IMR-90 (cell line): ENCODE data around the gene RPTOR. TPM values are rescaled to one million over a fixed set of nuclear protein-coding genes. Genes with fewer than 3 reads are reported as not detected.

Experiments
- ATAC-seq: fragments of 200-7000 bp; cut with Tn5 transposase; 2 replicates; pipeline ENCODE4 v1.9.1; 2020; ENCODE audit warnings: low read depth, mild to moderate bottlenecking, moderate library complexity
- BruUV-seq: library from RNA; stranded (reverse); fragments of 400-500 nt; replicated peaks from 2 replicates; lab custom pipeline; 2021; lab: Mats Ljungman, UMichigan
- CTCF ChIA-PET: fragments of 300-600 bp; formaldehyde crosslinking; extraction: SDS; loops from one replicate; lab custom pipeline; 2021; ENCODE audit warnings: antibody characterized with exemption; lab: Yijun Ruan, JAX
- POLR2A ChIA-PET: fragments of 300-600 bp; sonication (Branson Sonifier 250); formaldehyde crosslinking; loops from one replicate; lab custom pipeline; 2022; ENCODE audit warnings: antibody characterized with exemption; ENCODE audit not compliant: unreplicated experiment; lab: Charles Lee
- DNase-seq: peaks from one replicate; pipeline ENCODE4 v3.0.0; 2013
- H2AFZ ChIP-seq: replicated peaks from 2 replicates; pipeline ENCODE3; 2013; ENCODE audit warnings: low read length, mild to moderate bottlenecking; ENCODE audit not compliant: poor library complexity
- H2AK5ac ChIP-seq: 2 replicates; pipeline ENCODE4 v1.6.1; 2013; ENCODE audit warnings: low read depth, low read length, inconsistent platforms
- H2AK9ac ChIP-seq: replicated peaks from 2 replicates; pipeline ENCODE3; 2013; ENCODE audit warnings: mild to moderate bottlenecking, low read depth, low read length, moderate library complexity; ENCODE audit not compliant: poor library complexity
- H2BK120ac ChIP-seq: 2 replicates; pipeline ENCODE4 v1.6.1; 2013; ENCODE audit warnings: low read depth, low read length, inconsistent platforms
- H2BK15ac ChIP-seq: 3 replicates; pipeline ENCODE4 v1.6.1; 2013; ENCODE audit warnings: low read depth, low read length, inconsistent platforms
- H2BK20ac ChIP-seq: 2 replicates; pipeline ENCODE4 v1.6.1; 2013; ENCODE audit warnings: low read depth, mild to moderate bottlenecking, inconsistent platforms, low read length, moderate library complexity
- H2BK5ac ChIP-seq: 2 replicates; pipeline ENCODE4 v1.6.1; 2013; ENCODE audit warnings: mild to moderate bottlenecking, low read depth, low read length, inconsistent platforms; ENCODE audit not compliant: poor library complexity, severe bottlenecking
- H3K14ac ChIP-seq: replicated peaks from 2 replicates; pipeline ENCODE4 v1.6.1; 2013; ENCODE audit warnings: low read depth, low read length, inconsistent platforms
- H3K18ac ChIP-seq: 2 replicates; pipeline ENCODE4 v1.6.1; 2013; ENCODE audit warnings: low read depth, low read length, control low read depth
- H3K23ac ChIP-seq: 2 replicates; pipeline ENCODE4 v1.6.1; 2013; ENCODE audit warnings: low read depth, low read length, inconsistent platforms
- H3K27ac ChIP-seq: 2 replicates; pipeline ENCODE4 v1.5.1; 2013; ENCODE audit warnings: mild to moderate bottlenecking, control low read depth, low read length; ENCODE audit not compliant: insufficient read depth
- H3K27me3 ChIP-seq: 2 replicates; pipeline ENCODE4 v1.6.1; 2013; ENCODE audit warnings: low read length; ENCODE audit not compliant: control insufficient read depth, insufficient read depth
- H3K36me3 ChIP-seq: 2 replicates; pipeline ENCODE4 v1.6.1; 2013; ENCODE audit warnings: low read length, mixed read lengths; ENCODE audit not compliant: control insufficient read depth, insufficient read depth
- H3K4ac ChIP-seq: 2 replicates; pipeline ENCODE4 v1.6.1; 2013; ENCODE audit warnings: low read depth, low read length, inconsistent platforms
- H3K4me1 ChIP-seq: 2 replicates; pipeline ENCODE4 v1.6.1; 2013; ENCODE audit warnings: low read length, mixed read lengths; ENCODE audit not compliant: control insufficient read depth, insufficient read depth
- H3K4me2 ChIP-seq: 2 replicates; pipeline ENCODE4 v1.6.1; 2013; ENCODE audit warnings: low read depth, mild to moderate bottlenecking, control low read depth, low read length, moderate library complexity
- H3K4me3 ChIP-seq: 2 replicates; pipeline ENCODE4 v1.5.1; 2013; ENCODE audit warnings: low read depth, mild to moderate bottlenecking, control low read depth, low read length, moderate library complexity; ENCODE audit not compliant: insufficient read depth
- H3K56ac ChIP-seq: 2 replicates; pipeline ENCODE4 v1.6.1; 2013; ENCODE audit warnings: low read length, inconsistent platforms; ENCODE audit not compliant: insufficient read depth; ENCODE audit errors: extremely low read depth
- H3K79me1 ChIP-seq, 2 experiments: 2 replicates each; pipeline ENCODE4 v1.6.1; 2013; ENCODE audit warnings: low read length in 2 of 2, inconsistent platforms in 1 of 2, low read depth in 1 of 2
- H3K9ac ChIP-seq: 2 replicates; pipeline ENCODE4 v1.6.1; 2013; ENCODE audit warnings: low read depth, low read length, control low read depth
- H3K9me1 ChIP-seq: 2 replicates; pipeline ENCODE4 v1.6.1; 2013; ENCODE audit warnings: low read length, inconsistent platforms; ENCODE audit not compliant: insufficient read depth
- H3K9me3 ChIP-seq: 2 replicates; pipeline ENCODE4 v1.6.1; 2013; ENCODE audit warnings: low read length; ENCODE audit not compliant: control insufficient read depth, insufficient read depth
- H4K20me1 ChIP-seq: 2 replicates; pipeline ENCODE4 v1.6.1; 2013; ENCODE audit warnings: low read length, inconsistent platforms; ENCODE audit not compliant: insufficient read depth
- H4K5ac ChIP-seq: 2 replicates; pipeline ENCODE4 v1.6.1; 2013; ENCODE audit warnings: mild to moderate bottlenecking, low read depth, low read length, control low read depth
- H4K8ac ChIP-seq, 2 experiments: 2 replicates each; pipeline ENCODE4 v1.6.1; 2013; ENCODE audit warnings: low read depth in 2 of 2, low read length in 2 of 2, control low read depth in 1 of 2, inconsistent platforms in 1 of 2
- H4K91ac ChIP-seq: 2 replicates; pipeline ENCODE4 v1.6.1; 2013; ENCODE audit warnings: low read depth, low read length, inconsistent platforms; ENCODE audit not compliant: insufficient read depth
- CEBPB ChIP-seq: IDR thresholded peaks from 2 replicates; pipeline ENCODE4 v1.6.1; 2012; ENCODE audit warnings: low read depth, low read length, improper control_type of control experiment
- CHD1 ChIP-seq: IDR thresholded peaks from 2 replicates; pipeline ENCODE4 v1.6.1; 2012; ENCODE audit warnings: low read depth, low read length, improper control_type of control experiment
- FOS ChIP-seq: fragments of 150-350 bp; IDR thresholded peaks from 2 replicates; pipeline ENCODE4 v1.6.1; 2016; ENCODE audit warnings: low read depth, low read length
- MAFK ChIP-seq: IDR thresholded peaks from 2 replicates; pipeline ENCODE4 v1.6.1; 2012; ENCODE audit warnings: low read depth, low read length, improper control_type of control experiment
- MAZ ChIP-seq: IDR thresholded peaks from 2 replicates; pipeline ENCODE4 v1.6.1; 2012; ENCODE audit warnings: low read depth, mild to moderate bottlenecking, low read length, improper control_type of control experiment, moderate library complexity, borderline replicate concordance
- NFE2L2 ChIP-seq: fragments of 150-350 bp; IDR thresholded peaks from 2 replicates; pipeline ENCODE4 v1.6.1; 2016; ENCODE audit warnings: low read depth, mild to moderate bottlenecking, low read length
- POLR2A ChIP-seq: IDR thresholded peaks from 2 replicates; pipeline ENCODE4 v1.6.1; 2012; ENCODE audit warnings: mild to moderate bottlenecking, low read depth, low read length
- RAD21 ChIP-seq: IDR thresholded peaks from 2 replicates; pipeline ENCODE4 v1.6.1; 2012; ENCODE audit warnings: low read length, improper control_type of control experiment
- RCOR1 ChIP-seq: IDR thresholded peaks from 2 replicates; pipeline ENCODE4 v1.6.1; 2012; ENCODE audit warnings: mild to moderate bottlenecking, low read length, improper control_type of control experiment; ENCODE audit not compliant: insufficient replicate concordance
- SMC3 ChIP-seq: fragments of 150-350 bp; IDR thresholded peaks from 2 replicates; pipeline ENCODE4 v1.6.1; 2016; ENCODE audit warnings: low read depth, mild to moderate bottlenecking, antibody characterized with exemption, low read length, moderate library complexity
- WGBS, 2 experiments: methylation state at CpG; one replicate each; pipeline versions ENCODE4 v1.1.5 to v1.1.7; 2013; ENCODE audit warnings: missing lambda C conversion rate in 2 of 2; ENCODE audit not compliant: insufficient read length in 1 of 2; ENCODE audit errors: extremely low coverage in 2 of 2; 5-methylcytosine and 5-hydroxymethylcytosine counted together
- dilution Hi-C: fragments of 300-500 bp; cut with HindIII; formaldehyde crosslinking; loops from one replicate; pipeline ENCODE4 v1.14.3; 2018; ENCODE audit warnings: low sequenced_read_pairs; ENCODE audit not compliant: unreplicated experiment
- in situ Hi-C: fragments of 300-500 bp; cut with MboI; formaldehyde crosslinking; loops from 3 replicates; pipeline ENCODE4 v1.14.3; 2019; ENCODE audit warnings: low sequenced_read_pairs, inconsistent platforms, mixed read lengths
- intact Hi-C: fragments of 100-400 bp; cut with micrococcal nuclease; formaldehyde crosslinking; loops from 2 replicates; pipeline ENCODE4 v1.10.0; 2022
- polyA plus RNA-seq, 3 experiments: library from polyadenylated mRNA; depleted of rRNA; stranded (reverse); fragments of >200 nt; gene quantifications; 2 replicates each; pipeline ENCODE4 v1.2.3, GENCODE V29; 2012; ENCODE audit warnings: low replicate concordance in 1 of 3
- total RNA-seq: library from RNA; depleted of rRNA; stranded (reverse); fragments of >200 nt; gene quantifications from 2 replicates; pipeline ENCODE4 v1.2.3, GENCODE V29; 2012
- TF ChIP-seq, protein P1 (sequence below): fragments of 150-350 bp; IDR thresholded peaks from 2 replicates; pipeline ENCODE4 v1.6.1; 2017; ENCODE audit warnings: mild to moderate bottlenecking, antibody characterized with exemption, low read length, low read depth
- TF ChIP-seq, protein P2 (sequence below): fragments of 150-350 bp; IDR thresholded peaks from 2 replicates; pipeline ENCODE4 v1.6.1; 2016; ENCODE audit warnings: low read depth, mild to moderate bottlenecking, low read length, moderate library complexity, borderline replicate concordance
- TF ChIP-seq, protein P3 (sequence below): conservative IDR thresholded peaks from 2 replicates; pipeline ENCODE4 v1.5.1; 2012; ENCODE audit warnings: mild to moderate bottlenecking, low read depth, low read length, improper control_type of control experiment

RPTOR gene
- total and polyA plus RNA-seq, 2 of the 4 experiments (the other 2 are of a cell fraction): 10.8 to 14.7 TPM

DNA sequence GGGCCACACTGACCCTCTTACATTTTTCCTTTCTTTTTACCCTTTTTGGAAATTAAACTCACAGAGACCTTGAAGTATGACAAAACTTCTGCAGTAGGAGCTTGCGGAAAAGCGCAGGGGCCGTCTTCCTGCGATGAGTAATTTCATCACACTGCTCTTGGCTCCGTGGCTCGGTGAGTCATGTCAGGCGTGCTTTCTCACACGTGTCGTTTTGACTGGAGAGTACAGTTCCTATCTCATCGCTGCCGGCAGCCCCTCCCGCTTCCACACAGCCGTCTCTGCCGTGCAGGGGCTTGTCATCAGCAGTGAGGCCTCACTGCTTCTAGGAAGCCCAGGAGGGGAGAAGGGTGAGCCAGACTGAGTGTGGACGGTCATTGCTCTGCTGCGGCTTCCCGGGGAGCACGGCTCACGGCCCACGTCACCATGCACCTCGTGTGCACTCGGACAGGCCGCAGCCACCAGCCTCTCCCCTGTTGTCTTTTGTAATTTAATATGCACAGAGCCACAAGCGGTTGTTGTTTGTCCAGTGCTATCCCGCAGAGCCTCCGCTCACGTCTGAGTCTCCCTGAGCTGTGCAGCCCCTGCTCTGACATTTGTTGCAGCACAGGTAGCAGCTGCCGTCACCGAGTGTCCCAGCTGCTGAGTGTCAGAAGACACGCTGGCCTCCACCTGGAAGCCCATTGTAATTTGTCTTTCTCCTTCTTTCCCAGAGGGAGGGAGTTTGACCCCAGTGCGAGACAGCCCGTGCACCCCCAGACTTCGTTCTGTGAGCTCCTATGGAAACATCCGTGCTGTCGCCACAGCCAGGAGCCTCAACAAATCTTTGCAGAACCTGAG, 347.6 kb downstream of the RPTOR start:
- dilution Hi-C loops: no loop called here
- BruUV-seq: no TSS peak
- TF ChIP-seq NFE2L2 (no peak), POLR2A (peak; percentile 80), FOS (peak; percentile 93), MAFK (no peak), RCOR1 (peak; percentile 7), CHD1 (no peak; the same call in 1 of the 2 replicates), MAZ (peak; percentile 85), SMC3 (peak; percentile 5; the same call in 1 of the 2 replicates), RAD21 (peak; percentile 17), CEBPB (peak; percentile 86)
- TF ChIP-seq, protein P1, sequence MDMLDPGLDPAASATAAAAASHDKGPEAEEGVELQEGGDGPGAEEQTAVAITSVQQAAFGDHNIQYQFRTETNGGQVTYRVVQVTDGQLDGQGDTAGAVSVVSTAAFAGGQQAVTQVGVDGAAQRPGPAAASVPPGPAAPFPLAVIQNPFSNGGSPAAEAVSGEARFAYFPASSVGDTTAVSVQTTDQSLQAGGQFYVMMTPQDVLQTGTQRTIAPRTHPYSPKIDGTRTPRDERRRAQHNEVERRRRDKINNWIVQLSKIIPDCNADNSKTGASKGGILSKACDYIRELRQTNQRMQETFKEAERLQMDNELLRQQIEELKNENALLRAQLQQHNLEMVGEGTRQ: peak; percentile 44
- TF ChIP-seq, protein P2, sequence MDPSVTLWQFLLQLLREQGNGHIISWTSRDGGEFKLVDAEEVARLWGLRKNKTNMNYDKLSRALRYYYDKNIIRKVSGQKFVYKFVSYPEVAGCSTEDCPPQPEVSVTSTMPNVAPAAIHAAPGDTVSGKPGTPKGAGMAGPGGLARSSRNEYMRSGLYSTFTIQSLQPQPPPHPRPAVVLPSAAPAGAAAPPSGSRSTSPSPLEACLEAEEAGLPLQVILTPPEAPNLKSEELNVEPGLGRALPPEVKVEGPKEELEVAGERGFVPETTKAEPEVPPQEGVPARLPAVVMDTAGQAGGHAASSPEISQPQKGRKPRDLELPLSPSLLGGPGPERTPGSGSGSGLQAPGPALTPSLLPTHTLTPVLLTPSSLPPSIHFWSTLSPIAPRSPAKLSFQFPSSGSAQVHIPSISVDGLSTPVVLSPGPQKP: no peak
- TF ChIP-seq, protein P3, sequence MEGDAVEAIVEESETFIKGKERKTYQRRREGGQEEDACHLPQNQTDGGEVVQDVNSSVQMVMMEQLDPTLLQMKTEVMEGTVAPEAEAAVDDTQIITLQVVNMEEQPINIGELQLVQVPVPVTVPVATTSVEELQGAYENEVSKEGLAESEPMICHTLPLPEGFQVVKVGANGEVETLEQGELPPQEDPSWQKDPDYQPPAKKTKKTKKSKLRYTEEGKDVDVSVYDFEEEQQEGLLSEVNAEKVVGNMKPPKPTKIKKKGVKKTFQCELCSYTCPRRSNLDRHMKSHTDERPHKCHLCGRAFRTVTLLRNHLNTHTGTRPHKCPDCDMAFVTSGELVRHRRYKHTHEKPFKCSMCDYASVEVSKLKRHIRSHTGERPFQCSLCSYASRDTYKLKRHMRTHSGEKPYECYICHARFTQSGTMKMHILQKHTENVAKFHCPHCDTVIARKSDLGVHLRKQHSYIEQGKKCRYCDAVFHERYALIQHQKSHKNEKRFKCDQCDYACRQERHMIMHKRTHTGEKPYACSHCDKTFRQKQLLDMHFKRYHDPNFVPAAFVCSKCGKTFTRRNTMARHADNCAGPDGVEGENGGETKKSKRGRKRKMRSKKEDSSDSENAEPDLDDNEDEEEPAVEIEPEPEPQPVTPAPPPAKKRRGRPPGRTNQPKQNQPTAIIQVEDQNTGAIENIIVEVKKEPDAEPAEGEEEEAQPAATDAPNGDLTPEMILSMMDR: no peak

More for the DNA sequence above, 347.6 kb downstream of the RPTOR start:
- H4K8ac ChIP-seq: peak overlapping the region; percentile 93
- peak overlapping the region; percentile 100 for H2AK5ac ChIP-seq
- in situ Hi-C loops: no loop called here
- peaks cover 17% of the 10 kb centered on the region for H3K9me1 ChIP-seq
- ChIA-PET CTCF (interaction anchor here (1.0 kb wide), 1 partner anchor 37 kb away, joined by 3 read pairs; no protein-coding TSS in a partner anchor), POLR2A (interaction anchor here (0.9 kb wide), 1 partner anchor 437 kb away, joined by 4 read pairs; no protein-coding TSS in a partner anchor)
- H4K20me1 ChIP-seq: no peaks in the 10 kb centered on the region; the same call in 1 of the 2 replicates
- H2AFZ ChIP-seq: peak overlapping the region; percentile 60
- H3K79me1 ChIP-seq: peaks cover 14 to 46% of the 10 kb centered on the region in 2 experiments
- H2BK20ac ChIP-seq: peak overlapping the region; percentile 90
- H3K9ac ChIP-seq: peak overlapping the region; percentile 59
- DNase-seq (peak; percentile 99), ATAC-seq (peak; percentile 89)
- H2BK15ac ChIP-seq: peak overlapping the region; percentile 99; the same call in 2 of the 3 replicates
- H2AK9ac ChIP-seq: peak overlapping the region; percentile 97
- H3K56ac ChIP-seq: peak overlapping the region; percentile 96
- H3K4me2 ChIP-seq: peak overlapping the region; percentile 25
- no peaks in the 10 kb centered on the region for H3K9me3 ChIP-seq
- peaks cover 29% of the 10 kb centered on the region for H3K4me1 ChIP-seq
- peak overlapping the region; percentile 83 for H3K23ac ChIP-seq
- H4K91ac ChIP-seq: peak overlapping the region; percentile 97
- H3K27ac ChIP-seq: peak overlapping the region; percentile 94
- peak overlapping the region; percentile 40 for H3K18ac ChIP-seq
- intact Hi-C loops: loop anchor here (1.0 to 10.0 kb wide), 4 partner anchors 60 to 465 kb away; partner anchors contain the start of gene NPTX1
- H2BK120ac ChIP-seq: peak overlapping the region; percentile 93
- peak overlapping the region; percentile 96 for H2BK5ac ChIP-seq
- peak overlapping the region; percentile 94 for H3K4ac ChIP-seq
- WGBS, 2 experiments: 22% methylated on average over 21 of the region's 35 CpGs; no CpG with 5 or more reads in 1 of the 2 experiments
- no peaks in the 10 kb centered on the region for H3K27me3 ChIP-seq
- peak overlapping the region; percentile 56 for H4K5ac ChIP-seq
- H3K36me3 ChIP-seq: peaks cover 22% of the 10 kb centered on the region
- H3K14ac ChIP-seq: peak overlapping the region; percentile 97
- no peak overlapping the region for H3K4me3 ChIP-seq
